ENCODE measurements around the gene ALX4.

Gene ALX4

DNA sequence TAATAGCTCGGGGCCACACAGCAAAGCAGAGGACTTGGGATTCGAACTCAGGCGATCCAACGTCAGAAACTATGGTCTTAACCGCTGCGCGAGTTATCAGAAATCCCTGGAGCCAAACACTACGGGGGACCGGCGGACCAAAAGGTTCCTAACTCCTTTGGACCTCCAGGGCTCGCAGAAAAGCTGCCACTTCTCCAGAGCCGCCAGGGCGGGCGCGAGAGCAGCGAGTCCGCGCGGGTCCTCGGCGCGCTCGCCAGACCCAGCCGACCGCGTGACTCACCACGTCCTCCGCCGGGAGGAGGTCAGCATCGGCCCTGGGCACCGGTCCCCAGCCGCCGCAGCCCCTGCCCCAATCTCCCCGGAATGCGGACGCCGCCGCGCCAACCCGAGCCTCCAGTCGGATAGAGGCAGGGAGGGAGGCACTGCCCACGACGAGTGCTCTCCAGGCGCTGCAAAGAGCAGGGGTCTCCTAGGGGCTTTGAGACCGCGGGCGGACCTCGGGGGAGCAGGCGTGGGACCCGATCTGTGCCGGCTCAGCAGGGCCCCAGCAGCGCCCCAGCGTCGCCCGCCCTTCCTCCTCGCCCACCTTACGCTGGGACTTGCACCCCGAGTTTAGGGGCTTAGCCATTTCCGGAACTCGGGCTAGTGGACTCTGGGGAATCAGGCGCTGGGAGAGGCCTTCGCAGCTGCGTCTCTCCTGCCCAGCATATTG is 6.2 kb upstream of the ALX4 start:
- FAIRE-seq = no peak

DNA sequence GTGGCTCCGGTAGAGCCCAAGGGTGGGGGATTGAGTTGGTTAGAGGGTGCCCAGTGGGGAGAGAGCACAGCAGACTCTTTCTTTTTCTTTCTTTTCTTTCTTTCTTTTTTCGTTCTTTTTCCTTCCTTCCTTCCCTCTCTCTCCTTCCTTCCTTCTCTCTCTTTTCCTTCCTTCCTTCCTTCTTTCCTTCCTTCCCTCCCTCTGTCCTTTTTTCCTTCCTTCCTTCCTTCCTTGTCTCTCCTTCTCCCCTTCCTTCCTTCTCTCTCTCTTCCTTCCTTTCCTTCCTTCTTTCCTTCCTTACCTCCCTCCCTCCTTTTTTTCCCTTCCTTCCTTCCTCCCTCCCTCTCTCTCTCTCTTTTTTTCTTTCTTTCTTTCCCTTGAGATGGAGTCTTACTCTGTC is 4.8 kb upstream of the ALX4 start:
- no peak for FAIRE-seq

DNA sequence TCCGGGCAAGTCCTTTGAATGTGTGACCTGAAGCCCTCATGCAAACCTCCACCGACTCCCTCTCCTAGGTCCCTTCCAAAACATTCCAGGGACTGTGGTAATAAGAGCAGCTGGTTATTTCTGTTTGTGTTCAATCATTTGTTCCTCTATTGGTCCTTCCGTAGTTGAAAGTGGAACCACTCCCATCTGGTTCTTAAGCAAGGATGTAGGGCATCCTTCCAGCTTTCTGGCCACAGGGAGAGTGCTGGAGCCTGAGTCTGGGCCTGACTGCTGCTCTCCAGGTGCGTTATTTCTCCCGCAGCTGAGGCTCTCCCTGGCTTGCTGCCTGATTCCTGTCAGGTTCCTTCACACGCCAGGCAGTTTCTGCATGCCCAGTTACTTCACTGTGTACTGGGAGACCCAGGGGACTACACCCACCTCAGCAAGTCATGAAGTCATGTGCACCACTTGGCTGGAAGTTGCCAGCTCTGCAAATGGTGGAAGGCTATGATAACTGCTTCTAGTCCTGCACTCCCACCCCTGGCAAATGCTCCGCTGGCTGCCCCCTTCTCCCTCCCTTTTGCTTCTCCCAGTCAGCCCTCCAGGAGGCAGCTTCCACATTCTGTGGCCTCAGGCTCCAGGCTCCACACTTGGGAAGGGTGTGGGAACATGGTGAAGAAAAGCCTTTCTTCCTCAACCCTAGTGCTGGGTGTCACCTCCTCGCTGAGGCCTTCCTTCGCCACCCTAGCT is 4.0 kb upstream of the ALX4 start:
- no peak for FAIRE-seq

DNA sequence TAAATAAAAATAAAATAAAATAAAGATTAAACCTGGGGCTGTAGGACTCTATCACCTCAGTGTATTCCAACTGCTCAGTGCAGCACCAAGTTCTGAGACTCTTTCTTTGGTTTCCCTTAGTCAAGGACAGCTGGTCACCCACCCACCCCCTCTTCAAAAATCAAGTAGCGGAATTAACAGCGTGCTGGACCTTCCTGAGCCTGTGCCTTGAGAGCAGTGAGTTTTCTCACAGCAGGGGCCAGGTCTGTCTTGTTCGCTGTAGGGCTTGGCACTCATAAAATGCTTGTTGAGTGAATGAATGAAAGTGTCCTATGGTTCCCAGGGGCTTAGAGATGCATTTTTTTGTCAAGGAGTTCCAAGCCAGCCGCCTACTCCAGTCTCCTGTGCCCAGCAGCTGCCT is 2.9 kb upstream of the ALX4 start:
- no peak for FAIRE-seq

DNA sequence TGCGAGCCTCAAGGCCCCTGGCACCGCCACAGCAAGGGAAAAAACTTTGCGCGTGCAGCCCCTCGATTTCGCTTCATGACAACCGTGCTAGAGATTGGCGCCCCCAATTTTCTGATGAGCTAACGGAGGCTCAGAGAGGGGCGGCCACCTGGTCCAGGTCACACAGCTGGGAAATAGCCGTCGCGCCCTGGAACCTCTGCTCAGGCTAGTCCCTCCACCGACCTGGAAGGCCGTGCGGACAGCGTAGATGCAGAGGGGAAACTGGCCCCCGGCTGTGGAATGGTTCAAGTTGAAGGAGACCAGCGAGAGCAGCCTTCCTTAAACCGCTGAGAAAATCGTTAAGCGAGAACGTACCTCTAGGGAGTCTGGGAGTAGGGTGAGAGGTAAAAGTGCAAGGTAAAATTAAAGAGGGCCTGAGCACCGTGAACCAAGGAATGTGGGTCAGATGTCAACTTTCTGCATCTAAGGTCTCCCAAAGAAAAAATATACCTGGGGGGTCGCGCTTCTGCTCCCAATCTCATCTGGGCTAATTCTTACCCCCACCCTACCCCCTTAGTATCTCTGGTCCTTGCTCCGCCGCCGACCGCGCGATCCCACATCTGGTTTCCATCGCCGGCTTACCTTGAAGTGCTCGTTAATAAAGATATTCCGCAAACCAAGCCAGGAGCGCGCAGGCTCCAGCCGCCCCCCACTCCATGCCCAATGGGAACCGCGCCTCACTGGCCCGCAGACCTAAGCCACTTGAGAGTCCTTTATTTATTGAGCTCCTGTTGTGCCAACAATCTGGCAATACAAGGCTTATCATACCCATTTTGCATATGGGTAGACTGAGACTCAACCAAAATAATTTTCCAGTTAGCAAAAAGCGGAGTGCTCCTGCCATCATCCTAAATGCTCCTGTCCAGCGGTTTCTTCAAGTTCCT is 1.7 kb upstream of the ALX4 start:
- FAIRE-seq = no peak

DNA sequence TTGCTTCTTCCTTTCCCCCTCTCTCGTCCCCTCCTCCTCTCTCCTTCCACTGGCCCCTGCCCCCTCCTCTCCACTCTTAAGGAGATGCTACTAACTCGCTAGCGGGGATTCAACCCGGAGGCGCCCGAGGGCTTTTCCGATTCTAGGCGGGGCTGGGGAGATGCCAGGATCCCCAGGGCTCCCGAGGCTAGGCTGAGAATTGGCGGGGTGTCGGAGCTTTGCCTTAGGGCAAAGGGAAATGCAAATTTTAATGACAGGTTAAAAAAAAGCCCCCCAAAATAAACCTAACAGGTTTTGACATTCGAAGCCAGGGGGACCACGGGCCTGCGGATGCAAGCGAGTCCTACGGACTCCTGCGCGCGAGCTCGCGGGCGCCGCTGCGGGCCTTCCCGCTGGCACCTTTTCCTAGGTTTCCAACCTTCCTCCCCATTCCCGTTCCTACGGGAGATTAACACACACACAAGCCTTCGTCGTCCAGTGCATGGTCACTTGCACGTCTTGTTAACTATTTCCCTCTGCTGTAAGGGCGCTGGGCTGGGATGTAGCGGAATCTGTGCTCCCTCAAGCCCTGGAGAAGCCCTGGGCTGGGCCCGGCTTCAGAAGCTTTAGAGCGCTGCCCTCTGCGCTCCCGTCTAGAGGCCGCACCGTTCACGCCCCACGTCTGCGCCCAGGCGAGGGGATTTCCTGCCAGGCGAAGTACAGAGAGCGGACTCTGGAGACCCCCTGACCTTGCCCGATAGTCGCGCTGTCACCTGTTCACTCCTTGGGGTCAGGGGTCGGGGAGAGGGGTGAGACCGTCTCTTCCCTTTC is 729 bp upstream of the ALX4 start:
- FAIRE-seq = no peak

DNA sequence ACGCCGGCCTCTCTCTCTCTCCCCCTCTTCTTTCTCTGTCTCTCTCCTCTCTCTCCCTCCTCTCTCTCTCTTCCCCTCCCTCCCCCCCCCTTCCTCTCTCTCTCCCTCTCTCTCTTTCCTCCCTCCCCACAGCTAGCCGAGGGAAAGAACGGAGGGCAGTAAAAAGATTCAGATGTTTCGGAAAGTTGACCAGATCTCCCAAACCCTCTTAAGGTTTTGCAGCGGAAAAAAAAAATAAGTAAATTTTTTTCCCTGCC is 195 bp upstream of the ALX4 start:
- FAIRE-seq = no peak

DNA sequence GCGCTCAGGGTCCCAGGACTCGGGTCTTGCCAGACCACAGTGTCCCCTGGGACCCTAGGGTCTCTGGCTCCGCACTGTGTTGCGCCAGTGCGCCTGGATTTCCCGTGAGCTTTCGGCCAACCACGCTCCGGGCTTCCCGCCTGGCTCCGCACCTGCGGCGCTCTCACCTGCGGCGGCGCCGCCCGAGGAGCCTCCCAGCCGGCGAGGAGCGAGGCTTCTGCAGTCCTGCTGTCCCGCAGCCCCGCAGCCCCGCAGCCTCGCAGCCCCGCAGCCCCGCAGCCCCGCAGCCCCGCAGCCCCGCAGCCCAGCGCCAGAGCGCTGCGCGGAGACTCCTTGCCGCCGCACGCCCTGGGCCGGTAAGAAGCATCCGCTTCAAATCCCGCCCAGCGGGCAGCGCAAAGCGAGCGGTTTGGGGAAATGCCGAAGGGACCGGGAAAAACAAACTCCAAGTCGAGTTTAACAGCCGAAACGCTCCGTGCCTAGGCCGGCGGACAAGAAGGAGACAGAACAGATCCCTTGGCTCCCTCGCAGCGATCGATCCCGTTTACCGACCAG is 939 bp downstream of the ALX4 start:
- FAIRE-seq = no peak

DNA sequence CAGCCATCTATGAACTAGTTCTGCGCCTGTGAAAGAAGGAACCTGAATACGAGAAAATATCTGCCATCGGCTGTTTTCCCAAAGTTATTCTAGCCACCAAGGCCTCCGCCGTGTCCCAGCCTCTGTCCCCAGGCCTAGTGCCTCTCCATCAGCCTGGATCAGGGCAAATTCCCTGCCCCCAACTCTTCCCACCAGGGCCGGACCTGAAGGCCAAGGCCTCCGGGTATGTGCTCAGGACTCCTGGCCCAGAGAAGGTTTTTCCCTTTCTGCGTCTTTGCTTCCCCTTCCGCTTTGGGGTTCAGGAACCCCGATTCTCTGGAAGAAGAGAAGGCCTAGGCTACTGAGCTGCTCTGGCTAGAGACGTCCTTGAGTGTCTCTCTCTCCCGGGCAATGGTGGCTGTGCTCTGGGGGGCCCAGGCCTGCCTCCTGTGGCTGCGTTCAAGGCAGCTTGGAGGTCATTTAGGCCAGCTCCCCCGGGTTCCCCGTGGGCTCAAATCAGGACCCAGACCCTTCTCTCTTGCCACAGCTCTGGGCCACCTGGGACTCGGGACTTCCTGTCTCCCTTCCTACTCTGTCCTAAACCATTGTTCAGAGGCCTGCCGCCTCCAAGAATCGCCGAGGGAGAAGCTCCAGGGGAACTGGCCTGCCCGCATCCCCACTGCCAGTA is 1.6 kb downstream of the ALX4 start:
- no peak for FAIRE-seq

DNA sequence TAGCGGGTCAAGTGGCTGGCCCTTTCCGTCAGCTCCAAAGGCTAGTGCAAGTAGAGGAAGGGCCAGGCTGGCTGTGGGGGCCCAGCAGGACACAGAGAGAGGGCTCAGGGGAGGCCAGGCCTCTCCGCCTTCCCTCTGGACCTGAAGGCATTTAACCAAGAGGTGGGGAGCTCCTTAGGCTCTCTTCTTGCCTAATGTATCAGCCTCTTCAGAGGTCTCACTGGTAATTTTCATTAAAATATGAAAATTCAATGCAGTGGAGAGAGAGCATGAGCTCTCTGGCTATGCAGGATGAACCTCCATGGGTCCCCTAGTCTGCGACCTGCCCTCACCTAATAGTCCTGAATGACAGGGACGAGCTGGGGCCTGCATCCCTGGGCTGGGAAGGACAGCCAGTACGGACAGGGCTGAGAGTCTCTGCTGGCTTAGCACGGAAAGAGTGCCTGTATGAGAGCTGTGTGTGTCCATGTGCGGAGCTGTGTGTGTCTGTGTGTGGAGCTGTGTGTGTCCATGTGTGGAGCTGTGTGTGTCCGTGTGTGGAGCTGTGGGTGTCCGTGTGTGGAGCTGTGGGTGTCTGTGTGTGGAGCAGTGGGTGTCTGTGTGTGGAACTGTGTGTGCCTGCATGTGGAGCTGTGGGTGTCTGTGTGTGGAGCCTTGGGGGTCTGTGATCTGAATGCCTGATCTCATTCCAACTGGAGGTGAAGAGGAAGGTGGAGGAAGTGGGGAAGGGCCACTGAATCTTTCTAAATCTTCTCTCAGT is 2.4 kb downstream of the ALX4 start:
- no peak for FAIRE-seq

DNA sequence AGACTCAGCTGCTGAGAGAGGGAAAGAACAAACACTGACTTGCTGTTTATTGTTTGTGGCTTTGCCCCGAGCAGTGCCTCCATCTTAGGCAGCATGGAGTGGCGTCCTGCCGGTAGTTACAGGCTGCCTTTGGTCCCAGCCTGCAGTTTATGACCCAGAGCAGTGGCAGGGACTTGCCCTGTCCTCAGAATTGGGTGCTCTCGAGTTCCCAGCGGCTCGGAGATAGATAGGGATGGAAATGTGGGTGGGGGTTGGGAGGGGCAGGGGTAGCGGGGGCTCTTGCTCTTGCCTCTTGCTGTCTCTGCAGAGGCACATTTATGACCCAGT is 3.1 kb downstream of the ALX4 start:
- FAIRE-seq = no peak

DNA sequence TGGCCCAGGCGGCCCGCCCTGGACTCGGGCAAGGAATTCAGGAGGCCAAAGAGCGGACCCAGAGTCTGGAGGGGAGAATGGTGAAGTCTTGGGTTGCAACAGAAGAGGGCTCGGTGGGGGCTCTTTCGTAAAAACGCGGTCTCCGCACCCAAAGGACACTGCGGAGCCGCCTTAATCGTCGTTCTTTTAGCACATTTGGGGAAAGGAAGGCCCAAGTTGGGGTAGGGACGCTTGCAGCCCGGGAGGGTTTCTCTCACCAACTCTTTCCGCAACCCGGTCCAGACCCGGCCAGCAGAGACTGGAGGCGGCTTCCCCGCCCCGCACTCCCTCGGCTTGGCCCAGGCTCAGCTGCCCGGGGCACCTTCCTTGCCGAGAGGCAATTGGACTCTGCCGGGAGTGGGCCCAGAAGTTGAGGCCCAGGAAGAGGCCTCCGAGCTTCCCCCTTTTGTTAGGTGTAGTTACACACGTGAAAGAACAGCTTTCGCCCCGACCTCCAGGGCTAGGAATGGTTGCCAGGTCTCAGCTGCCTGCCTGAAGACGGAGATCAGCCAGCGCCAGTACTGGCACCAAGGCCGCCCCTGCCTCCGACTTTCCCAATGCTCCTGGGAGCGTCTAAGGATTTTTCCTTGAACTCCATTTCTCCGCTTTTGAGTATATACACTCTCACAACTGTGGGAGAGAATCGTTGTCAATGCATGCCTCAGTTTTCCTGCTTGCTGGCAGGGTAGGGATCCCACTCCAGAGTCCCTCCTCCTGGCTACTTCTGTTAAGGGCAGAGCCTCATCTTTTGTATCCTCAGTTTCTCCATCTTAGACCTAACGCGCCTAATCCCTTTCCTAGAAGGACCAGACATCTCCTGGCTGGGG is 3.7 kb downstream of the ALX4 start:
- FAIRE-seq = no peak

DNA sequence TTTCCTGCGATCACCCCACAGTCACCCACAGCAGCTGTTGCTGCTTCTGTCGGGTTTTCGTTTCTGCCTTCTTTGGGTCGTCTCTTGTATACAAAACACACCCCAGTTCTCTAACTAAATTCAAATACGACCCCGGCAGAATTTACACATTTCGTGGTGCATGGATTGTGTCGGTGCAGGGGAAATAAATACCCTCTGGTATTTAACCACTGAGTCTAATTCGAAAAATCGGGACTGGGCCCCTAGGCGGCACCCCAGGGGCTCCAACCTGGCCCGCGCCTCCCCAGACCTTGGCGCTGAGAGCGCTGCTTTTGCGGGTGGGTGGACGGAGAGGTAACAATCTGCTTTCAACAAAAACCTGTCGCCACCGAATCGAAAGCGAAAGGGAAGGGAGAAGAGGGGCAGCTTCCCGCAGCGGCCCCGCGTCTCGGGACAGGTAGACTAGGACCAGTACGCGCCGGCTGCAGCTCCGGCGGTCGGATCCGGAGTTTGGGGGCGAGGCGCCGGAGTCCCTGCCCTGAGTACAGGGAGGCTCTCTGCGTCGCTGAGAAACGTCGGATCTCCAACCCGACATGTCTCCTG is 4.4 kb downstream of the ALX4 start:
- no peak for FAIRE-seq

DNA sequence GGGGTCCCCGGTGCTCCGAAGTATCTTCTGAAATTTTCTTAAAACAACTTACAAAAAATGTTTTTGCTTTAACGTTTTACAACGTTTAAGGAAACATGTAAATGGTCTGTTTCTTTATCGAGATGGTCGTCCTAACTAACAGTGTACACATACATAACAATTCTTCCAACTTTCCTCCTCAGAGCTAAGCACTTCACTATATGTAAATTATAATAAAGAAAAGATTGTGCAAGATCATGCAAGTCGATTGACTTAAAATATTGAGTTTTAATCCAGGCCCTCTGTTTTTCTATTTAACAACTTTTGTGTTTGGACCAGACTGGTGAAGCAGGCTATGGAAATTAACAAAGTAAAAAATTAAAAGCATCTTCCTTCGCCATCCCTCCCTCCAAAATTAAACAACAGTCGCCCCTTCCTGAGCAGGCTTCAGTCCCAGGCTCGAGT is 4.9 kb downstream of the ALX4 start:
- peak; percentile 51 for FAIRE-seq

DNA sequence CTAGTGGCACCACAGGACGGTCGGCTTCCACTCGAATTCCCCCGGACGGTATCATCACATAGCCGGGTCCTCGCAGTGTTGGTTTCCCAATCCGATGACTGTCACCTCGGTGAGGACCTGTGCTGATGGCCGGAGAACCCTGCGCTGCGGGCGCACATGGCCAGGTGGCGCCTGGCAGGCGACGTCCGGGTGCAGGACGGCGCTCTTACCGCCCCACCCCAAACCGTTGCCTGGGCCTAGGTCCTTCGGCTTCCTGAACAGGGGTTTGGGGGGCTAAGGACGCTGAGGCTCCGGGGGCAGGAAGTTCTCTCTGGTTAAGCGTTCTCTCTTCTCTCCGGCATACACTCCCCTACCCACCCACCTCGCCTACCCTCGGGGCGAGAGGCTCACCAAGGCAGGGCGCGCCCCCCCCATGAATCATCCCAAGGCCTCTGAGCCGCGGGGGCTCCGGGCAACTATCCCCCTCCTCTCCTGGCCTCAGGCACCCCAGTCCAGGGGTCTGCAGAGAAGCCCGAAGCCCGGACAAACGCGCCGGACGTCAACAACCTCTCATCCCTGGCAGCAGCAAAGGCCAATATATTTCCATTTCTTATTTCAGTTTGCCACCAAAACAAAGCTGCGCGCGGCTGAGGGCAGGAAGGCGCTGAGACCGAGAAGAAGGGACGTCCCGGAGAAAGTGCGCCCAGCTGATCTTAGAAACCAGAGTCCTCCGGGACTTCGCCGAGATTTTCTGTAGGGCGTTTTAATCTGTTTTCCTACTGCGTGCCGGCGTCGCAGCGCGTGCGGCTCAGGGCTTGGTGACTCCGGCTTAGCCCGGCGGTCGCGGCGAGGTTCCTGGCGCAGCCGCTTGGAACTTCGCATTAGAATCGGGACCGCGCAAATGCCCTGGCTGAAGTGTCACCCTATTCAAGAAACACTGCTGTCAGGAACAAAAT is 5.6 kb downstream of the ALX4 start:
- FAIRE-seq = no peak

DNA sequence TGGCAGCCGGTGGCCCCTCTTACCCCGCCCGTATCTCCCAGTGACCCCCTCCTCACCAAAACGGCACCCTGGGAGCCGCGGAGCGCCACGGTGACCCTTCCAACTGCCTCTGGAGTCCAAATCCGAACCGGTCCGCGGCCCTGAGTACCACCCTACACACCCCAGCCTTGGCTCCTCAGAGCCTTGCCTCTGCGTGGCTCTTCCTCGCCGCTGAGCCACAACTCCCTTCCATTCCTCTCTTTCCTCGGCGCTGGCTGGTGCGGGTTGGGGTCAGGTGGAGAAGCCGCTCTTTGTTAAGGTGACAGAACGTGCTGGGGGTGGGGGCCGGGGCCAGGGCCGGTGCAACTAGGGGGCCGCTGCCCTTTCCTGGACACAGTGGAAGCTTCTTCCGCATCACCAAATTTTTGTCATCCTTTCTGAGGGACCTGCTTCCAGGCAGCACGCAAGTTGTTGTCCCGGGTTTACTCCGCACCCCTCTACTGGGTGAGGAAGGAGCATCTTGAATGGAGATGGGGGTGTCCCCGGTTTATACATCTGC is 6.5 kb downstream of the ALX4 start:
- FAIRE-seq = no peak

DNA sequence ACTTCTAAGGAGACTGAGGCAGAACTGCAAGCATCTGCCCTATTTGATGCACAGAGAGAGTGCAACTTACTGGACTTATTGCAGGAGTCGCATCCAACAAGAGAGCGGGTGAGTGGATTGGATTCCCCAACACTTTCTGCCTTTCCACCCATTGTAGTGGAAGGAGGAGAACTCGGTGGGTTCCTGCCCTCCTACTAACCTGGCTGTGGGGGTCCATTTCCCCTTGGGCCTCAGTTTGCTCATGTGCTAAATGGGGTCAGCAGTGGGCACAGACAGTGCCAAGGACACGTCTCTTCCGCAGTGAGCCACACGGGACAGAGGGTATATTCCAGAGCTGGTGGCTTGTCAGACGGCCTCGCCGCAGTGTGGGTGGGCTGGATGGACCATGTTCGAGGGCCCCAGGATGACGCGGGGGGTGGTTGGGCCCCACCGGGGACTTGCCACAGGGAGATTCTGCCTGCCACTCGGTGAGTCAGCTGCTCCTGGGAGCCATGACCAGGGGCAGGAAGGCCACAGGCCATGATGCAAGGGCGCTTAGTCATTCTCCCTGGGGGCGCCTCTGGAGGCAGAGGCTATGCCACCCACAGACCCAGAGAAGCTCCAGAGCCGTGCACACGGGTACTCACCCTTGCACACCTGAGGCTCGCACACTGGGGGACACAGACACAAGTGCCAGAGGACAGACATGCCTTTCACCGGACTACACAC is 8.2 kb downstream of the ALX4 start:
- no peak for FAIRE-seq

Data from islet of Langerhans (tissue), 1 donor.